K562 (cell line): Measurements from ENCODE around the gene SMAD7. TPM values are rescaled to one million over a fixed set of nuclear protein-coding genes. Genes with fewer than 3 reads are reported as not detected.

Source experiments
- polyA plus RNA-seq, 8 experiments: library from polyadenylated mRNA; depleted of rRNA in 4 of 8; stranded (reverse) in 5 of 8; unstranded in 3 of 8; fragments of >200 nt; fragmentation: Nextera tagmentation in 2 of 8; fragmentation: Illumina TruSeq in 1 of 8; extraction: Ambion mirVana in 2 of 8; extraction: Trizol in 1 of 8; gene quantifications; 2 replicates each; pipeline versions ENCODE4 v1.2.1 to v1.2.3, GENCODE V29; 2011 to 2014; ENCODE audit warnings: inconsistent platforms in 1 of 8, missing spikeins in 1 of 8
- total RNA-seq, 7 experiments: library from RNA; depleted of rRNA in 6 of 7; stranded (reverse); fragments of >200 nt in 6 of 7; fragmentation: Illumina TruSeq in 2 of 7; extraction: Trizol in 2 of 7; gene quantifications; 2 replicates each; pipeline versions ENCODE4 v1.2.1 to v1.2.3, GENCODE V29; 2011 to 2021; ENCODE audit warnings: low replicate concordance in 1 of 7
- TF ChIP-seq, protein P1 (sequence below): fragments of 150-350 bp; IDR thresholded peaks from 2 replicates; pipeline ENCODE4 v1.6.1; 2014; ENCODE audit warnings: low read depth, mild to moderate bottlenecking, low read length, borderline replicate concordance
- TF ChIP-seq, protein P2 (sequence below): sonication (generic); formaldehyde crosslinking; IDR thresholded peaks from 2 replicates; pipeline ENCODE4 v1.8.1; 2023; ENCODE audit warnings: missing genetic modification reagents, mild to moderate bottlenecking, borderline replicate concordance

SMAD7 gene
- total and polyA plus RNA-seq, 9 of the 15 experiments (the other 6 are each of a cell fraction or from before 2014, with no cell fraction given), result 0.13 to 3.0 (median 1.6) TPM

DNA sequence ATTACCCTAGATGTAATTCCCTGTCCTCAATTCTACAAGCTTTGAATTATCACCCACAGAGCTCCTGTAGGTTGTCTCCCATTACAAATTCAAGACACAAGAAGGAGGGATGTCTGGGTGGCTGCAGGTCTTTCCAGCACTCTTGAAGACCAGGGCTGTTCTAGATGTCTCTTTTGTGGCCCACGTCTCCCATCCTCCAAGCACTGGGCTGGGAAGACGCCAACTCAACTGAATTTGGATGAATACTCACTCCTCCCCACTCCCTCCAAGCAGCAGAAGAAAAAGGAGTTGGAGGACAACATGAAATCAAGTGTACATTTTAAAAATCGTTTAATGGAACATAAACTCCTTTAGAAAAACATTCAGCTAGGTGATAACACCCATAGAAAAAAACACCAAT is 31.2 kb downstream of the SMAD7 start (continued):
- TF ChIP-seq, protein P1, sequence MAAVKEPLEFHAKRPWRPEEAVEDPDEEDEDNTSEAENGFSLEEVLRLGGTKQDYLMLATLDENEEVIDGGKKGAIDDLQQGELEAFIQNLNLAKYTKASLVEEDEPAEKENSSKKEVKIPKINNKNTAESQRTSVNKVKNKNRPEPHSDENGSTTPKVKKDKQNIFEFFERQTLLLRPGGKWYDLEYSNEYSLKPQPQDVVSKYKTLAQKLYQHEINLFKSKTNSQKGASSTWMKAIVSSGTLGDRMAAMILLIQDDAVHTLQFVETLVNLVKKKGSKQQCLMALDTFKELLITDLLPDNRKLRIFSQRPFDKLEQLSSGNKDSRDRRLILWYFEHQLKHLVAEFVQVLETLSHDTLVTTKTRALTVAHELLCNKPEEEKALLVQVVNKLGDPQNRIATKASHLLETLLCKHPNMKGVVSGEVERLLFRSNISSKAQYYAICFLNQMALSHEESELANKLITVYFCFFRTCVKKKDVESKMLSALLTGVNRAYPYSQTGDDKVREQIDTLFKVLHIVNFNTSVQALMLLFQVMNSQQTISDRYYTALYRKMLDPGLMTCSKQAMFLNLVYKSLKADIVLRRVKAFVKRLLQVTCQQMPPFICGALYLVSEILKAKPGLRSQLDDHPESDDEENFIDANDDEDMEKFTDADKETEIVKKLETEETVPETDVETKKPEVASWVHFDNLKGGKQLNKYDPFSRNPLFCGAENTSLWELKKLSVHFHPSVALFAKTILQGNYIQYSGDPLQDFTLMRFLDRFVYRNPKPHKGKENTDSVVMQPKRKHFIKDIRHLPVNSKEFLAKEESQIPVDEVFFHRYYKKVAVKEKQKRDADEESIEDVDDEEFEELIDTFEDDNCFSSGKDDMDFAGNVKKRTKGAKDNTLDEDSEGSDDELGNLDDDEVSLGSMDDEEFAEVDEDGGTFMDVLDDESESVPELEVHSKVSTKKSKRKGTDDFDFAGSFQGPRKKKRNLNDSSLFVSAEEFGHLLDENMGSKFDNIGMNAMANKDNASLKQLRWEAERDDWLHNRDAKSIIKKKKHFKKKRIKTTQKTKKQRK, result no peak
- TF ChIP-seq, protein P2, sequence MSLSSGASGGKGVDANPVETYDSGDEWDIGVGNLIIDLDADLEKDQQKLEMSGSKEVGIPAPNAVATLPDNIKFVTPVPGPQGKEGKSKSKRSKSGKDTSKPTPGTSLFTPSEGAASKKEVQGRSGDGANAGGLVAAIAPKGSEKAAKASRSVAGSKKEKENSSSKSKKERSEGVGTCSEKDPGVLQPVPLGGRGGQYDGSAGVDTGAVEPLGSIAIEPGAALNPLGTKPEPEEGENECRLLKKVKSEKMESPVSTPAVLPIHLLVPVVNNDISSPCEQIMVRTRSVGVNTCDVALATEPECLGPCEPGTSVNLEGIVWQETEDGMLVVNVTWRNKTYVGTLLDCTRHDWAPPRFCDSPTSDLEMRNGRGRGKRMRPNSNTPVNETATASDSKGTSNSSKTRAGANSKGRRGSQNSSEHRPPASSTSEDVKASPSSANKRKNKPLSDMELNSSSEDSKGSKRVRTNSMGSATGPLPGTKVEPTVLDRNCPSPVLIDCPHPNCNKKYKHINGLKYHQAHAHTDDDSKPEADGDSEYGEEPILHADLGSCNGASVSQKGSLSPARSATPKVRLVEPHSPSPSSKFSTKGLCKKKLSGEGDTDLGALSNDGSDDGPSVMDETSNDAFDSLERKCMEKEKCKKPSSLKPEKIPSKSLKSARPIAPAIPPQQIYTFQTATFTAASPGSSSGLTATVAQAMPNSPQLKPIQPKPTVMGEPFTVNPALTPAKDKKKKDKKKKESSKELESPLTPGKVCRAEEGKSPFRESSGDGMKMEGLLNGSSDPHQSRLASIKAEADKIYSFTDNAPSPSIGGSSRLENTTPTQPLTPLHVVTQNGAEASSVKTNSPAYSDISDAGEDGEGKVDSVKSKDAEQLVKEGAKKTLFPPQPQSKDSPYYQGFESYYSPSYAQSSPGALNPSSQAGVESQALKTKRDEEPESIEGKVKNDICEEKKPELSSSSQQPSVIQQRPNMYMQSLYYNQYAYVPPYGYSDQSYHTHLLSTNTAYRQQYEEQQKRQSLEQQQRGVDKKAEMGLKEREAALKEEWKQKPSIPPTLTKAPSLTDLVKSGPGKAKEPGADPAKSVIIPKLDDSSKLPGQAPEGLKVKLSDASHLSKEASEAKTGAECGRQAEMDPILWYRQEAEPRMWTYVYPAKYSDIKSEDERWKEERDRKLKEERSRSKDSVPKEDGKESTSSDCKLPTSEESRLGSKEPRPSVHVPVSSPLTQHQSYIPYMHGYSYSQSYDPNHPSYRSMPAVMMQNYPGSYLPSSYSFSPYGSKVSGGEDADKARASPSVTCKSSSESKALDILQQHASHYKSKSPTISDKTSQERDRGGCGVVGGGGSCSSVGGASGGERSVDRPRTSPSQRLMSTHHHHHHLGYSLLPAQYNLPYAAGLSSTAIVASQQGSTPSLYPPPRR (CRISPR knock-in tag), result no peak
